ENCODE data around the gene DYRK1A. TPM values are rescaled to one million over a fixed set of nuclear protein-coding genes. Genes with fewer than 3 reads are reported as not detected.

The DYRK1A gene
- total RNA-seq, 3 donors from 2014 or later (not counting 1 experiment from before 2014, with no cell fraction given) = 149 to 166 (median 153) TPM

GRCh38 chr21:37427221-37427620 is 60.6 kb downstream of the DYRK1A start:
- TF ChIP-seq CTCF (IDR thresholded peaks at IDR 0.05) = no peak
- Mint-ChIP-seq H3K4me1 (peaks cover 56 to 61% of the 10 kb centered on the region in 2 donors), H3K4me3 (no peak overlapping the region), H3K27ac (peak overlapping the region in 1 of 2 donors; percentile 21), H3K9me3 (peaks cover 0 to 2% of the 10 kb centered on the region in 2 donors), H3K36me3 (peaks cover 11% of the 10 kb centered on the region), H3K27me3 (ENCODE audit: low read depth in 2 of 2) (no peaks in the 10 kb centered on the region)
- H3K4me1 ChIP-seq (ENCODE audit: control insufficient read depth, insufficient read depth, low read length) = peaks cover 5% of the 10 kb centered on the region
- no peak overlapping the region for H3K27ac ChIP-seq (ENCODE audit: low read length)
- no peak for ATAC-seq
- peaks cover 14% of the 10 kb centered on the region for H3K36me3 ChIP-seq (ENCODE audit: control insufficient read depth, insufficient read depth, low read length)
- no peaks in the 10 kb centered on the region for H3K27me3 ChIP-seq (ENCODE audit: control insufficient read depth, insufficient read depth, low read length)
- no peaks in the 10 kb centered on the region for H3K9me3 ChIP-seq (ENCODE audit: control insufficient read depth, insufficient read depth, low read length)
- no peak overlapping the region for H3K4me3 ChIP-seq (ENCODE audit: low read length)
- intact Hi-C loops (cut with micrococcal nuclease) = no loop called here
- no peak for DNase-seq
- WGBS (ENCODE audit: insufficient coverage) = 100% methylated on average over 2 of the region's 6 CpGs

GRCh38 chr21:37429356-37429755 is 62.8 kb downstream of the DYRK1A start:
- peak overlapping the region; percentile 9 to 21 for H3K27ac Mint-ChIP-seq
- no peak for ATAC-seq
- intact Hi-C loops (cut with micrococcal nuclease) = loop anchor here (2.0 kb wide), 1 partner anchor 17 kb away; no protein-coding TSS in a partner anchor
- no peak for TF ChIP-seq CTCF (IDR thresholded peaks at IDR 0.05)
- H3K4me1 Mint-ChIP-seq = peaks cover 56 to 58% of the 10 kb centered on the region in 2 donors
- Histone ChIP-seq H3K4me3 (ENCODE audit: low read length) (no peak overlapping the region), H3K36me3 (ENCODE audit: control insufficient read depth, insufficient read depth, low read length) (peaks cover 8% of the 10 kb centered on the region), H3K27me3 (ENCODE audit: control insufficient read depth, insufficient read depth, low read length) (no peaks in the 10 kb centered on the region), H3K9me3 (ENCODE audit: control insufficient read depth, insufficient read depth, low read length) (no peaks in the 10 kb centered on the region), H3K4me1 (ENCODE audit: control insufficient read depth, insufficient read depth, low read length) (peaks cover 5% of the 10 kb centered on the region), H3K27ac (ENCODE audit: low read length) (no peak overlapping the region)
- H3K9me3 Mint-ChIP-seq = peaks cover 0 to 2% of the 10 kb centered on the region in 2 donors
- peaks cover 11% of the 10 kb centered on the region for H3K36me3 Mint-ChIP-seq
- 96% methylated on average over 2 of the region's 7 CpGs for WGBS (ENCODE audit: insufficient coverage)
- no peaks in the 10 kb centered on the region for H3K27me3 Mint-ChIP-seq (ENCODE audit: low read depth in 2 of 2)
- H3K4me3 Mint-ChIP-seq = no peak overlapping the region
- DNase-seq = no peak

GRCh38 chr21:37430184-37430821 is 63.7 kb downstream of the DYRK1A start:
- ATAC-seq (peak; percentile 30 to 49 (median 40)), DNase-seq (no peak)
- H3K27ac Mint-ChIP-seq = peak overlapping the region; percentile 82 to 85
- H3K27ac ChIP-seq (ENCODE audit: low read length) = no peak overlapping the region
- H3K4me3 ChIP-seq (ENCODE audit: low read length) = no peak overlapping the region
- H3K4me3 Mint-ChIP-seq = peak overlapping the region; percentile 58
- intact Hi-C loops (cut with micrococcal nuclease) = no loop called here
- peaks cover 8% of the 10 kb centered on the region for H3K4me1 ChIP-seq (ENCODE audit: control insufficient read depth, insufficient read depth, low read length)
- H3K9me3 Mint-ChIP-seq = peaks cover 0 to 2% of the 10 kb centered on the region in 2 donors
- peaks cover 11% of the 10 kb centered on the region for H3K36me3 Mint-ChIP-seq
- WGBS (ENCODE audit: insufficient coverage) = 59% methylated on average over 6 of the region's 6 CpGs
- H3K9me3 ChIP-seq (ENCODE audit: control insufficient read depth, insufficient read depth, low read length) = no peaks in the 10 kb centered on the region
- H3K4me1 Mint-ChIP-seq = peaks cover 56% of the 10 kb centered on the region in 2 donors
- no peak for TF ChIP-seq CTCF (IDR thresholded peaks at IDR 0.05)
- peaks cover 6% of the 10 kb centered on the region for H3K36me3 ChIP-seq (ENCODE audit: control insufficient read depth, insufficient read depth, low read length)
- H3K27me3 Mint-ChIP-seq (ENCODE audit: low read depth in 2 of 2) = no peaks in the 10 kb centered on the region
- no peaks in the 10 kb centered on the region for H3K27me3 ChIP-seq (ENCODE audit: control insufficient read depth, insufficient read depth, low read length)

Data from natural killer cell (primary cell).